H9 (cell line): Measurements from ENCODE around the gene KRT78. TPM values are rescaled to one million over a fixed set of nuclear protein-coding genes. Genes with fewer than 3 reads are reported as not detected.

Source experiments
- DNase-seq: peaks from one replicate; pipeline ENCODE4 v3.0.0-alpha.2; 2017
- H2AFZ ChIP-seq: one replicate; pipeline ENCODE4 v1.6.1; 2013; ENCODE audit warnings: mild to moderate bottlenecking, low read length, control low read depth, moderate library complexity
- H2AK5ac ChIP-seq: 2 replicates; pipeline ENCODE4 v1.6.1; 2013; ENCODE audit warnings: low read length, control low read depth, mixed read lengths; ENCODE audit not compliant: insufficient read length
- H2BK120ac ChIP-seq: one replicate; pipeline ENCODE4 v1.6.1; 2013; ENCODE audit warnings: low read depth, mild to moderate bottlenecking, low read length, control low read depth, inconsistent platforms; ENCODE audit not compliant: poor library complexity, severe bottlenecking
- H2BK12ac ChIP-seq: 2 replicates; pipeline ENCODE4 v1.6.1; 2013; ENCODE audit warnings: low read length, control low read depth, mixed read lengths, low read depth; ENCODE audit not compliant: insufficient read length
- H2BK15ac ChIP-seq: 2 replicates; pipeline ENCODE4 v1.6.1; 2013; ENCODE audit warnings: low read depth, low read length, control low read depth
- H2BK20ac ChIP-seq: one replicate; pipeline ENCODE4 v1.6.1; 2013; ENCODE audit warnings: low read depth, mild to moderate bottlenecking, low read length, control low read depth, inconsistent platforms; ENCODE audit not compliant: poor library complexity, severe bottlenecking
- H2BK5ac ChIP-seq: 2 replicates; pipeline ENCODE4 v1.6.1; 2013; ENCODE audit warnings: low read length, control low read depth, mixed read lengths; ENCODE audit not compliant: insufficient read length
- H3K14ac ChIP-seq: 2 replicates; pipeline ENCODE4 v1.6.1; 2013; ENCODE audit warnings: low read length, control low read depth; ENCODE audit not compliant: insufficient read depth
- H3K18ac ChIP-seq: 2 replicates; pipeline ENCODE4 v1.6.1; 2013; ENCODE audit warnings: low read depth, mild to moderate bottlenecking, mixed read lengths, low read length, control low read depth; ENCODE audit not compliant: insufficient read length
- H3K23ac ChIP-seq: 2 replicates; pipeline ENCODE4 v1.6.1; 2013; ENCODE audit warnings: low read length, control low read depth, mixed read lengths, low read depth; ENCODE audit not compliant: insufficient read length
- H3K23me2 ChIP-seq: 2 replicates; pipeline ENCODE4 v1.6.1; 2013; ENCODE audit warnings: low read depth, mild to moderate bottlenecking, mixed read lengths, low read length, control low read depth; ENCODE audit not compliant: insufficient read length, poor library complexity, severe bottlenecking
- H3K27ac ChIP-seq: 2 replicates; pipeline ENCODE4 v1.5.1; 2013; ENCODE audit warnings: low read length, control low read depth, mixed read lengths, low read depth; ENCODE audit not compliant: insufficient read length
- H3K27me3 ChIP-seq: 2 replicates; pipeline ENCODE4 v1.6.1; 2013; ENCODE audit warnings: low read length, control low read depth, inconsistent platforms; ENCODE audit not compliant: insufficient read depth
- H3K4ac ChIP-seq: 2 replicates; pipeline ENCODE4 v1.6.1; 2013; ENCODE audit warnings: low read depth, mild to moderate bottlenecking, control low read depth, inconsistent platforms, low read length, moderate library complexity
- H3K4me1 ChIP-seq: 2 replicates; pipeline ENCODE4 v1.6.1; 2013; ENCODE audit warnings: low read length, control low read depth, inconsistent platforms; ENCODE audit not compliant: insufficient read depth
- H3K4me2 ChIP-seq: 2 replicates; pipeline ENCODE4 v1.6.1; 2013; ENCODE audit warnings: low read length, control low read depth, mixed read lengths; ENCODE audit not compliant: insufficient read length, insufficient read depth
- H3K56ac ChIP-seq: 2 replicates; pipeline ENCODE4 v1.6.1; 2013; ENCODE audit warnings: low read depth, mild to moderate bottlenecking, mixed read lengths, low read length, control low read depth; ENCODE audit not compliant: insufficient read length
- H3K79me1 ChIP-seq: 2 replicates; pipeline ENCODE4 v1.6.1; 2013; ENCODE audit warnings: low read depth, mild to moderate bottlenecking, moderate library complexity, low read length, control low read depth, inconsistent platforms; ENCODE audit not compliant: insufficient read depth, poor library complexity, severe bottlenecking
- H3K79me2 ChIP-seq: 2 replicates; pipeline ENCODE4 v1.6.1; 2013; ENCODE audit warnings: low read length, control low read depth, inconsistent platforms; ENCODE audit not compliant: insufficient read depth
- H3K9ac ChIP-seq: 2 replicates; pipeline ENCODE4 v1.6.1; 2013; ENCODE audit warnings: low read length, control low read depth, mixed read lengths; ENCODE audit not compliant: insufficient read length; ENCODE audit errors: extremely low read depth
- H3K9me3 ChIP-seq: one replicate; pipeline ENCODE4 v1.6.1; 2013; ENCODE audit warnings: low read depth, low read length, inconsistent platforms; ENCODE audit not compliant: control insufficient read depth
- H3T11ph ChIP-seq: one replicate; pipeline ENCODE4 v1.6.1; 2013; ENCODE audit warnings: mild to moderate bottlenecking, low read length, control low read depth, inconsistent platforms
- H4K20me1 ChIP-seq: one replicate; pipeline ENCODE4 v1.6.1; 2013; ENCODE audit not compliant: control insufficient read depth, insufficient read length, insufficient read depth
- H4K5ac ChIP-seq: 2 replicates; pipeline ENCODE4 v1.6.1; 2013; ENCODE audit warnings: low read depth, mild to moderate bottlenecking, mixed read lengths, low read length, control low read depth; ENCODE audit not compliant: insufficient read length
- H4K8ac ChIP-seq: replicated peaks from 2 replicates; pipeline ENCODE4 v1.6.1; 2013; ENCODE audit warnings: low read length, control low read depth, mixed read lengths, low read depth; ENCODE audit not compliant: insufficient read length
- H4K91ac ChIP-seq: 2 replicates; pipeline ENCODE4 v1.6.1; 2013; ENCODE audit warnings: low read depth, mild to moderate bottlenecking, moderate library complexity, mixed read lengths, low read length, control low read depth; ENCODE audit not compliant: insufficient read length
- H3K27ac Mint-ChIP-seq, 3 experiments: 2 replicates in 2 of 3; 3 replicates in 1 of 3; pipeline ENCODE4 v1.8.0; 2020 to 2021; ENCODE audit warnings: mixed read lengths in 3 of 3, mild to moderate bottlenecking in 1 of 3, moderate library complexity in 1 of 3
- H3K27me3 Mint-ChIP-seq: 2 replicates; pipeline ENCODE4 v1.8.0; 2021; ENCODE audit warnings: low read depth, mild to moderate bottlenecking, moderate library complexity, mixed read lengths
- H3K36me3 Mint-ChIP-seq, 3 experiments: 2 replicates in 2 of 3; 3 replicates in 1 of 3; pipeline ENCODE4 v1.8.0; 2020 to 2021; ENCODE audit warnings: low read depth in 3 of 3, mixed read lengths in 3 of 3; ENCODE audit not compliant: insufficient read depth in 1 of 3
- H3K4me1 Mint-ChIP-seq, 2 experiments: 2 replicates each; pipeline ENCODE4 v1.8.0; 2020; ENCODE audit warnings: mixed read lengths in 2 of 2
- H3K4me3 Mint-ChIP-seq, 2 experiments: 2 replicates in 1 of 2; 3 replicates in 1 of 2; pipeline ENCODE4 v1.8.0; 2020 to 2021; ENCODE audit warnings: mild to moderate bottlenecking in 2 of 2, mixed read lengths in 2 of 2, moderate library complexity in 1 of 2
- H3K9me3 Mint-ChIP-seq, 2 experiments: 2 replicates in 1 of 2; 3 replicates in 1 of 2; pipeline ENCODE4 v1.8.0; 2020; ENCODE audit warnings: mild to moderate bottlenecking in 2 of 2, mixed read lengths in 2 of 2, moderate library complexity in 1 of 2
- CTCF ChIP-seq: fragments of 200-600 bp; sonication (generic); conservative IDR thresholded peaks from 3 replicates; pipeline ENCODE4 v1.8.0; 2021; ENCODE audit warnings: antibody characterized with exemption, mild to moderate bottlenecking
- WGBS: extraction: QIAGEN DNeasy Blood & Tissue Kit; methylation state at CpG from one replicate; pipeline ENCODE4 v1.1.7; 2013; ENCODE audit warnings: missing lambda C conversion rate, low lambda C conversion rate, mixed read lengths; ENCODE audit not compliant: insufficient read length; ENCODE audit errors: extremely low coverage; 5-methylcytosine and 5-hydroxymethylcytosine counted together
- total RNA-seq: library from RNA; stranded (reverse); gene quantifications from 2 replicates; pipeline ENCODE4 v1.2.1, GENCODE V29; 2021

KRT78 gene
- total RNA-seq, 1 experiment from 2014 or later, result not detected

- no peak overlapping the region for H2BK120ac ChIP-seq
- TF ChIP-seq CTCF, result no peak
- Mint-ChIP-seq H3K4me3 (no peak overlapping the region), H3K4me1 (peaks cover 0 to under 1% of the 10 kb centered on the region in 2 experiments; a peak in 1 of 4 replicates), H3K27me3 (peaks cover 2% of the 10 kb centered on the region), H3K9me3 (no peaks in the 10 kb centered on the region), H3K36me3 (no peaks in the 10 kb centered on the region), H3K27ac (no peak overlapping the region)
- no peaks in the 10 kb centered on the region for H3K9me3 ChIP-seq
- H3K9ac ChIP-seq, result no peak overlapping the region
- H3K27me3 ChIP-seq, result no peaks in the 10 kb centered on the region
- DNase-seq, result no peak
- H3K4me2 ChIP-seq, result no peak overlapping the region
- H2BK15ac ChIP-seq, result no peak overlapping the region
- peaks cover 3% of the 10 kb centered on the region; the same call in 1 of the 2 replicates for H3K4me1 ChIP-seq
- no peak overlapping the region for H2AK5ac ChIP-seq
- no peak overlapping the region for H3K56ac ChIP-seq
- H3K4ac ChIP-seq, result no peak overlapping the region
- H3K14ac ChIP-seq, result no peak overlapping the region
- no peak overlapping the region for H2BK12ac ChIP-seq
- H3K23me2 ChIP-seq, result no peaks in the 10 kb centered on the region
- H2BK20ac ChIP-seq, result no peak overlapping the region
- no peak overlapping the region for H2BK5ac ChIP-seq
- H3K18ac ChIP-seq, result no peak overlapping the region
- no CpG with 5 or more reads among the region's 3 CpGs for WGBS
- H4K20me1 ChIP-seq, result no peaks in the 10 kb centered on the region
- H4K8ac ChIP-seq, result no peak overlapping the region
- no peak overlapping the region for H3K23ac ChIP-seq
- no peak overlapping the region for H4K5ac ChIP-seq
- H2AFZ ChIP-seq, result no peak overlapping the region
- H3K27ac ChIP-seq, result no peak overlapping the region
- no peaks in the 10 kb centered on the region for H3K79me2 ChIP-seq
- H3T11ph ChIP-seq, result no peak overlapping the region
- H3K79me1 ChIP-seq, result no peaks in the 10 kb centered on the region
- H4K91ac ChIP-seq, result no peak overlapping the region
These were observed 16.3 kb downstream of the KRT78 start for GRCh38 chr12:52832451-52832850.
